Right renal cortex interstitium (tissue), 3 donors: Measurements from ENCODE around the gene F5. TPM values are rescaled to one million over a fixed set of nuclear protein-coding genes. Genes with fewer than 3 reads are reported as not detected.
"Not testable (repeated sequence)": the region's sequence is repeated elsewhere in the genome, so short reads cannot be mapped to it uniquely, and the experiment has no call there.

ENCODE experiments used
- DNase-seq, 3 donors: peaks; one replicate each; pipeline ENCODE4 v3.0.0-alpha.2; 2013; ENCODE audit warnings: low read depth in 3 of 3, low spot score in 2 of 3
- polyA plus RNA-seq, 3 donors: library from polyadenylated mRNA; unstranded; fragments of 120-200 nt; gene quantifications; one replicate each; pipeline ENCODE4 v1.2.1, GENCODE V29; 2013; ENCODE audit not compliant: insufficient read length in 3 of 3

The F5 gene
- polyA plus RNA-seq, 3 donors: 1.6 to 2.6 (median 2.3) TPM

DNA sequence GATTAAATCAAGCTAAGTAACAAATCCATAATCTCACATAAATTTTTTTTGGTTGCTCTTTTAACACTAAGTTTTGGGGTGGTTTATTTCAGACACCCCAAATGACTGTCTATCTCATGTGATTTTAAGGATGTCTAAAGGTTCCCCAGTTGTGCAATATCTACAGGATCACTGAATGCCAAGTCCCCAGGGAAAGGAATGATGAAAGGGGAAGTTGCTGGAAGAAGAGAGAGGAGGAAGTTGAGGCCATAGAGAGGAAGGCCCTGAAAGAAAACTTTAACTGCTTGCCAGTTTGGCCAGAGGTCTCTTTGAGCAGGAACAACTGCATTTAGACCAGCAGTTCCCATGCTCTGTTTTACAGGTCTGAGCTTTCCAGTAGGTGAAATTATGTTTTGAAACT, 73.1 kb downstream of the F5 start:
- no peak for DNase-seq

DNA sequence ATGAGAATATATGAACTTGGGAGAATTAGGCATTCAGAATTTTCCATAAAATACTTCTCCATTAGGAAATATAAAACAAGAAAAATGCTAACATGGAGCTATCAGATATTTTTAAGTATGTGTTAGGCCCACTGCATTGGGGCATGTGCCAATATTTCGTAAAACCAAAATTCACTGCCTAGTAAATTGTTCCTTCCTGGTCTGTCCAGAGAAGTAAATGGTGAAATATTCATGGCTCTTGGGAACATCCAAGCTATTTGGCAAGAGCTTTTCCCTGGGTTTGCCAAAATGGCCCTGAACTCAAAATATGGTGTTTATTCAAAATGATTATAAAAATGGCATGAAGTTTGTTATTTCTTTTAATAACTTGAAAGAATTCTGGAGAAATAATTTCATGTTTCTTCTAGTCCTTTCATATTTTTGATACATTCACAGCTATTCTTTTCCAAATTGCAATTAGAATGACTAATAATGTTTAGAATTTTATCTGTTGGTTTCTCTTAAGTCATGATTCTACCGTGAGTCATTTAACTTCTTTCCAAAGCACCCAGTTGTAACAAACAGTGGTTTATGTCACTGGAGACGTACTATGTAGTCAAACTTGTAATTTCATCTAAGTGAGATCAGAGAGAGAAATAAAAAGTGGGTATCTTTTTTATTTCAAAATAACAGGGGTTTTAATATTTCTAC, 74.8 kb downstream of the F5 start:
- no peak for DNase-seq

DNA sequence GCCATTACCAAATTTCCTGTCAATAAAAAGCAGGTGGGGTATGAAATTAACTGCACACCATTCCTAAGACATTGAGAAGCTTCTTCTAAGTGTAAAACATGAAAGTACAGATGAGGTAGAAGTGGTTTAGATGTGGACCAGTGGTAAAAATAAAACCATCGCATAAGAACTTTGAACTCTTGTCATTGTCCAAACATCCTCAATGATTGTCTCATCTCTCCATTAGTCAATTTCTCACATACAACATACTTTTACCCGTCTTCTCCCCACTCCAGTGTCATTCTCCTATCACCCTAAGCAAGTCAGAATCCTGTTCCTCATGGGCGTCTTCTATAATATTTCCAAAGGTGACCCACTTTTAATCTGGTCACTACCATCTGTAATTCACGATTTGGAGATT, 76.2 kb downstream of the F5 start:
- DNase-seq: no peak

DNA sequence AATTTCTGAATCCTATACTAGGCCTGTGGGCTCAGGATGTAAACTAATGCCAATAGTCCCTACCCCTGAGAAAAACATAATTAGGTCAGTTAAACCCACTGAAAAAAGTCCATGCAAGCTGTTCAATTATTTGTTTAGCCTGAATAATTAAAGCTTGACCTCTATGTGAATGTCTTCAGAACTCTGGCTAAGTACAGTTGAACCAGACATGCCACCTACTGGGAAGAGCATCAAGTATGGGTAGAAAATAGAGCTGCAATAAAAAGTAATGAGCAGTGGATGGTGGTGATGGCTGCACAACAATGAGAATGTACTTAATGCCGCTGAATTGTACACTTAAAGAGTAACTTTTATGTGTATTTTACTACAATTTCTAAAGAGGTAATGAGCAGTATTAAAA, 76.9 kb downstream of the F5 start:
- DNase-seq: no peak

DNA sequence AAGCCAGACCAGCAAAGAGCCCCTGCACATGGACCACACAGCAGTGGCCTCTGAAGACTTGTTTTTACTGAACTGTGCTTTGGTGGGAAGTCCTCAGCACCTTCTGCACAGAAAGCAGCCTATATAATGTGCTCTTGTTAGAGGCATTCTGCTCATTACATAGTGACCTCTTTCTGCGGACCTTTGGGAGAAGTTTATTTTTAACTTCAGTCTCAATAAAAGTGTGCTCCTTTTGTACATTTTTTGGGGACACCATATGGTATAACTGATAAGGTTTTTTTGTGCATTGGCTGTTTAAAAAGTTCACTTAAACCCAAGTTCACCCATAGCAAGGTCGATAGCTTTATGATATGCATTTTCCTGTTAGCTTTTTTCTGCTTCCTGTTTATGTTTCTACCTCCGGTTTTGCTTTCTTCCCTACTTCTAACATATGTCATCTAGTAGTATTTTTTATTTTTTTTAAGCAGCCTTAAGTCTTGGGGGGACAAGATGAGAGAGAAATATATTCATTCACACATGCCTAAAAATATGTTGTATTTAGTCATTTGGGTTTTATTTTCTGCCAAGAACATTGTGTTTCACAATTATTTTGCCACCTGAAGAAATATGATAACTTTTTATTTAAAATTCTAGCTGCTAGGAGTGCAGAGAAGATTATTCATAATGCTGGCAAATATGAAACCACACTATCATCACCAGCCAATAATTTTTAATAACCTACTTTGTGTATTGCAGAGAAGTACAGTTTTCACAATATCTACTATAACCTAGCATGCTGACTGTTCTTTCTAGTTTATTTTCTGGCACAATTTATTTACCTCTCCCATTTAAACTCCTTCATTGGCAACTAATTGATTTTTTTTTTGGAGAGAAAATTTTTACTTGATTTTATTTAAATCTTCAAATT, 77.6 kb downstream of the F5 start:
- no peak for DNase-seq

DNA sequence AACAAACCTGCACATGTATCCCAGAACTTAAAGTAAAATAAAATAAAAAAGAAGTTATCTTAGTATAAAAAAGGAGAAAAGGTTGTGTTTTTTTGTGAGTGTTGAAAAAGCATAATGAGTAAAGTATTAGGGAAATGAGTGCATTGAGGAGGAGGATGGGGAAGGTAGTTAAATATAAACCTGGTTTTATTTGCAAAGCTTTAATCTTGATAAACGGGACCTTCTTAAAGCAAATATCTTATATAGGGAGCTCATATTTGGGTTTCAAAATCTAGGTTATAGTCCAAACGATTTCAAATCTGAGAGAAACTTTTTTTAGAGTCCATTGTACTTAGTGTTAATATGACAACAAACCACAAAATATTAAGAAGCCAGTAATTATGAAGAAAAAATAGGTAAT, 78.9 kb downstream of the F5 start:
- no peak for DNase-seq

DNA sequence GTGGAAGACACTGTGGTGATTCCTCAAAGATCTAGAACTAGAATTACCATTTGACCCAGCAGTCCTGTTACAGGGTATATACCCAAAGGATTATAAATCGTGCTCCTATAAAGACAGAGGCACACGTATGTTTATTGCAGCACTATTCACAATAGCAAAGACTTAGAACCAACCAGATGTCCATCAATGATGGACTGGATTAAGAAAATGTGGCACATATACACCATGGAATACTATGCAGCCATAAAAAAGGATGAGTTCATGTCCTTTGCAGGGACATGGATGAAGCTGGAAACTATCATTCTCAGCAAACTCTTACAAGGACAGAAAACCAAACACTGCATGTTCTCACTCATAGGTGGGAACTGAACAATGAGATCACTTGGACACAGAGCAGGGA, 82.7 kb downstream of the F5 start:
- not testable (repeated sequence) for DNase-seq

DNA sequence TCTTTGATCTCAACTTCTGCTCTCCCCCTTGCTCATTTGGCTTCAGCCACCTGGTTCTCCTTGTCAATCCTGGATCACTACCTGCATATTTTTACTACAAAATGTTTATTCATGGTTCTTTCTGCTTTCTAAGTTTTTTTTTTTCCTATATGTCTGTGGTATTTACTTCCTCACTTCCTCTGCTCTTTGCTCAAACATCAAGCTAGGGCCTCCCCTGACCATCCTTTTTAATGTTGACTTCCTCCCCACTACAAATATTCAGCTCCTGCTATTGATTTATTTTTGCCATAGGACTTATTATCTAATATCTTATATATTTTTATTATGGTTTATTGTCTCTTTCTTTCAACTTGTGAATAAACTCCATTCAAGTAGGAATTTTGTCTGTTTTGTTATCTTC, 86.5 kb downstream of the F5 start:
- DNase-seq: no peak

DNA sequence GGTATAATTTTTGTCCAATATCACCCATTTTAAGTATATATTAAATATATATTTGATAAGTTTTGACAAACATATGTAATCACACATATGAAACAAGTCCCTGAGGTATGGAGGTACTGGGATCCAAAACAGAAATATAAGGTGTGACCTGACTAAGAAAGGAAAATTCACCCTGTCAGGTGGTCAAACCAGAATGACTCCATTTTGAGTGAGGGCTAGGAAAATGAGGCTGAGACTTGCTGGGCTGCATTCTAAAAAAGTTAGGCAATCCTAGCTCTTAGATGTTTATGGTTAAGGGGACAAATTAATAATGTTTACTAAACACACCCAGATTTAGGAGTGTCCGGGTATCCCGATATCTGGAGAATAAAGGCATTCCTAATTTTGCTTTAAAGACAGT, 89.0 kb downstream of the F5 start:
- DNase-seq: no peak

DNA sequence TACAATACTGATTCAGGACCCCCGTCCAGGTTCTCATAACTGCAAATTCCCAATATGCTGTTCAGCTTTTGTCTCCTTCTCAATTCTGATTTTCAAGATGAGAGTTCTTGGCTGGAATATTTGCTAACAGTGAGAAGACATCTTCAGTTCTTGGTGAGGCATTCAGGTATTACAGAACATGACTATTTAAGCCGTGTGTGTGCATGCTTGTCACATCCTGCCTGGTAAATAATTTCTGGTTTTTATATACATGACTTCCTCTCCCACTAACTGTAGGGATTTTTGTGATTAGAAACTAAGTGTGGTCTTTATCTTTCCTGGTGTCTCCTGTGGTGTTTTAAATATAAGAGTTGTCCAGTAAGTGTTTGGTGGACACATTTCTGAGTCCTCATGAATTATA, 90.4 kb downstream of the F5 start:
- no peak for DNase-seq

DNA sequence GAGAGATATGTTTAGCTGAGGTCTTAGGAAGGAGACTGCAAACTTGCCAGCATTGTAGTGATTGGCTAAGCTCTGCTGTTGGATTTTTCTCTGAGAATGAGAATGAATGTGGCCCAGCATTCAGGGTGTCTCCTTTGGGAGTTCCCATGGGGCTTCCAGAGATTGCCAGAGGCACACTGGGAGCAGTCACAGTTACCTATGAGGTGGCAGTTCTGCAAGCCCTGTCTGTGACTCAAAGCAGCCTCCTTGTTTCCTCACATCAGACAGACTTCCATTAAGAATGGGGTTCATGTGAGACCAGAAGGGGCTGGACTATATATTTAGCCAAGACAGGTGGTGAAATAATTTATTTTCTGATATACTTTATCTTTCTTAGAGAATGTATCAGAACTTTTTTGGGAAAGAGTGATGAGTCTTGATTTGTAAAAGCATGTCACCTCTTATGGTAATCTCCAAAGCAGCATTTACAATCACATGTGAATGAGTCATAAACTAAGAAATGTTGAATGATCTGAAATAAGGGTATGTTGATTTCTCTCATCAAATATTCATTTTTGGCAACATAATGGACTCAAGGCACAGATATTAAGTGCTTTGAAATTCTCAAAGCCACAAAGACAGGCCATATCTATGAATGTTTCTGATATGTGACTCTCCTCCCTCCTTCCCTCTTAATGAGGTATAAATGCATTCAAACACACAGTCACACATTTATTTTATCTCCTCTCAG, 91.1 kb downstream of the F5 start:
- no peak for DNase-seq

DNA sequence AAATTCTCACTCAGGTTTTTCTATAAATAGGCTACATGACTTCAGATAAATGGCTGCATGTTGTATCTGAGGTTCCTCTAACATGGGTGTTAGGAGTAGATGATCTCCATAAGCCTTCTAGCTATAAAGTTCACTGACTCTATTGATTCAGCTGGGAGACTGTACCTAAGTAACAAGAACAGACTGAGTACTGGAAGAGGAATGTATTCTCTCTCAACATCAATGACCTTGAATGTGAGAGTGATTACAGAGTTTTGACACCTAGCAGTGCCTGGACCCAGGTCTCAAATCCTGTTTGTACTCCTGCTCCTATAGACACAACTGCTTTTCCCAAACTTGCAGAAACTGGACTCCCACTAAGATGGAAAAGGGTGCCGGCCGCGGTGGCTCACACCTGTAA, 91.9 kb downstream of the F5 start:
- DNase-seq: no peak

DNA sequence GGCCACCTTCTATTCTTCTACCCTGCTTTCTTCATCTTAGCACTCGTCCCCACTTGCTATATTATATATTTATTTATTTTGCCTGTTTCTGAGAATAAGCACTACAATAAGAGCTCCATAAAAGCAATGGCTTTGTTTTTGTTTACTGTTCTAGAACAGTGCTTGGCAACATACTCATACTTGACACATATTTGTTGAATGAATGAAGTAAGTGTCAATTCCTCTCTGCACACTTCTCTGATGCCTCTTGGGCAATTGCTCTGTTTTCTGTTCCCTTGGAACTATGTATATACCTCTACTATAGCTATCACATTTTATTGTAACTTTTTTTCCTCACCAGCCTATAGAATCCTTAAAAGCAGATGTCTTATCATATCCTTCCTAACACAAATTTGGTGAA, 93.0 kb downstream of the F5 start:
- DNase-seq: no peak

DNA sequence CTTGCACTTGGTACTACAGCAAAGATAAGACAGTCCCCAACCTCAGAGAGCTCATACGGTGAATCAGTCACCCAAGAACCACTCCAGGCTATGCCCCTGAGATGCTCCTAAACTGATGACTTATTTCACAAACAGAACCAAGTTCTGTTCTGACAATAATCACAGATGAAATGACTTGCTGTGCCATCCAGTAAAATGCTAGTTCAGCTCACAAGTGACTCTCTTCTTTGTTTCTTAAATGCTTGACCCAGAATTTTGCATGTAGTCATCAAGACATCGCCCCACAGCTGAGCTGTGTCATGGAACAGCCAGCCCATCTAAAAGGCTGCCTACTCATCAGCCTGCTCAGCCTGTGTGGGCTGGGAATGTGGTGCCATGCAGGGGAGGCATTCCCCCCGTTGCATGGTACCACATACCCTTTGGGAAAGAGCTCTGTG, 94.4 kb downstream of the F5 start:
- DNase-seq: no peak

DNA sequence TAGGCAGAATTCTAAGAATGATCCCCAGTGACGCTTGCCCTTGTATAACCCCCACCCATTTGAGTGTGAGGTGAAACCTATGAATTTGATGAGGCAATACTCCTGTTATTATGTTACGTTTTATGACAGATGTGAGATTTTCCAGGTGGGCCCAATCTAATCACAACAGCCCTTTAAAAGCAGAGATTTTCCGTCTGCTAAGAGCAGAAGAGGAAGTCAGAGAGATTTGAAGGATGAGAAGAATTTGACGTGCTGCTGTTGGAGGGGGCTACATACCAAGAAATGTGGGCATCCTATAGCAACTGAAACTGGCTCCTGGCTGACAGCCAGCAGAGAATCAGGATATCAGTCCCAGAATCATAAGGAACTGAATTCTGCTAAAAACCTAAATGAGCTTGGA, 98.1 kb downstream of the F5 start:
- no peak for DNase-seq

DNA sequence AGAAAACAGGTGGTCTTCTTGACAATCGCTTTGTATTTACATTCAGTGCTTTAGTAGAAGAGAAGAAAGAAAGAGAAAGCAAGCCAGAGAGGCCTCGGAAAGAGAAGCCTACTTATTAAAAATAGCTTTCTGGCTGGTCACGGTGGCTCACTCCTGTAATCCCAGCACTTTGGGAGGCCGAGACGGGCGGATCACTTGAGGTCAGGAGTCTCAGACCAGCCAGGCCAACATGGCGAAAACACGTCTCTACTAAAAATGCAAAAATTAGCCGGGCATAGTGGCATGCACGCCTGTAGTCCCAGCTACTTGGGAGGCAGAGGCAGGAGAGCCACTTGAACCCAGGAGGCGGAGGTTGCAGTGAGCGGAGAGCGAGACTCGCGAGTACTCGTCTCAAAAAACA, 98.7 kb downstream of the F5 start:
- no peak for DNase-seq

DNA sequence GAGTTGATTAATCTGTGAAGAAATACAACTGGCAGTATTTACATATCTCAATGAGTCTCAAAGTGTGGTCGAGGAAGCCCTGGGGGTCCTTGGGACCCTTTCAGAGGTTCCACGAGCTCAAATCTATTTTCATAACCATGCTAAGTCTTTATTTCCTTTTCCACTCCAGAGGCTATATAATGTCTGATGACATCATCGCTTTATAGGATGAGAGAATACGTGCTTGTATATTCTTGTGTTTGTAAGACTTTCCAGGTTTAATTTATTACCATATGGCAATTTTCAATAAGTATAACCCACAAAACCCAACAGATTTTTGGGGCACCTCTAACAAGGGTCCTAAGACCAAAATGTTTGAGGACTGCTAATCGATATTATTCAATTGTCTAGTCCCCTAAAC, 99.1 kb downstream of the F5 start:
- no peak for DNase-seq

DNA sequence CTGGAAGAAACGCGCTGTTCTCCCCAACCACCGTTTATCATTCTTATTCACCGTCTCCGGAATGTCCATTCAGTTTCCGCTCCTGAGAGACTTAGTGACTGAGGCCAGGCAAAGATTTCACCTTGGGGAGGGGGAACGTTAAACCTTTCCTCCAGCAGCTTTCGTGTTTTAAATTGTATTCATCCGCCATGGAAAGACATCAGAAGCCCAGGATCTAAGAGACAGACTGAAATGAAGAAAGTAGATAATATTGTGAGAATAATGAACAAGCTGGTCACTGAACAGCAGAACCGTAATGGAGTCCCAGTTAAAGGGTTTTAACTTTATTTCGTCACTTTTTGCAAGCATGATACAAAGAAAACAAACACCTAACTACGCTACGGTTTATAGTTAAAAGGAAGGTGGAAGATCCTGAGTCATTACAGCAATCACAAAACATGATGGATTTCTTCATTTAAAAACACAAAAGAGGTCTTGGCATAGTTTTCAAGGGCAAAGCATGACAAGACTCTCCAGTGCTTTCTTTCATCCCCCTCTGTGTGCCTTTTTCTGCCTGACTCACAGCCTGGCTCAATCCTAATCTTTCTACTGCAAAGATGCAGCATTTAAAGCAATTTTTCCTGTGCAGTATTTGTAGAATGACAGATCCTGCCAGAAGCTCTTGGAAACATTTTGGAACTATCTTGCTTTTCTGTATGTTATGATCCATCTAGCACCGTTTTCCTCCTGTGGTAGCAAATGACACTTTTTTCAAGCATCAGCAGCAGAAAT, 99.8 kb downstream of the F5 start:
- no peak for DNase-seq

DNA sequence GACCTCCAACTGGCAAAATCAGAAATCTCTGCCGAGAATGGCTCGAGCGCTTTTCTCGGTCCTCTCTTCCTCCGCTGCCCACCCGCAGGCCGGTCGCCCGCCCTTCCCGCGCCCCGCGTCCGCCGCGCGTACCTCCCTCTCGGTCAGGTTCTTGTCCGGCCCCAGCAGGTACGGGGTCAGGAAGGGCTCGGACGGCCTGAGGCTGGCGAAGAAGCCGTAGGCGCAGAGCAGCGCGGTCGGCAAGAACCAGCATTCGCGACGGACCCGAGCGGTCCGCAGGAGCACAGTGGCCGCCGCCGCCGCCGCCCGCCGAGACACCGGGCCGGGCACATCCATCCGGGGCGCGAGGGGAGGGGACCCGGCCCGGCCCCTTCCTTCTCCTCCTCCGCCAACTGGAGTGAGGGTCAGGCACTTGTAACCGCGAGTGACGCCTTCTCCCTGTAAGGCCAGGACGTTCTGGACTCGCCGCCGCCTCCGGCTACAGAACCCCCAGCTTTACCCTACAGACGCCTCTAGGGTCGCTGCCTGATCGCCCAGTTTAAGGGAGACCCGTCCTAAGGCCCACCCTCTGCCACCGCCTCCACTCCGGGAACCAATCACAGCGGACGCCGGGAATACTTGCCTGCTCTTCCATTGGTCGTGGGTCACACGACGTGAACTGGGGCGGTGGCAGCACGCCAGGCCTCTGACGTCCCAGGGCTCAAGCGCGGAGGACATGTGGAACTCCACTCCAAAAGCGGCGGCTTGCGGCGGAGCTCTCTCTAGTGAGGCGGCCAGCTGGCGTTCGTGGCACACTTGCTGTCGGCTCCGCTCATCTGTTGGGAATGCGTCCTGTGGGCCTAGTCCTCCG, 100.6 kb downstream of the F5 start, which contains the start of gene SLC19A2:
Gene SLC19A2 (minus strand): TSS at position 514 of the 850 bp plus-strand sequence. CDS start 178 bp downstream, at position 336.
- DNase-seq: peak; percentile 89 to 98 (median 97)
